Measurements from ENCODE around the gene EHF.

The EHF gene

GRCh38 chr11:34593085-34593484 lies 27.8 kb upstream of the EHF start:
- no peaks in the 10 kb centered on the region for H4K20me1 ChIP-seq (ENCODE audit: low read depth, low read length)
- no peaks in the 10 kb centered on the region for H3K79me2 ChIP-seq (ENCODE audit: insufficient read depth, low read length)
- no peaks in the 10 kb centered on the region for H3K36me3 ChIP-seq (ENCODE audit: low read length)
- no peak overlapping the region for H3K4me3 ChIP-seq (ENCODE audit: insufficient read depth, low read length, poor library complexity, severe bottlenecking)
- H3K27ac ChIP-seq (ENCODE audit: low read depth, low read length), result no peak overlapping the region
- no peaks in the 10 kb centered on the region for H3K27me3 ChIP-seq (ENCODE audit: low read length)
- no peaks in the 10 kb centered on the region for H3K9me2 ChIP-seq (replicated peaks; ENCODE audit: insufficient read depth, low read length)
- H2AFZ ChIP-seq (ENCODE audit: low read depth, low read length, severe bottlenecking), result no peak overlapping the region
- no peaks in the 10 kb centered on the region for H3F3A ChIP-seq (ENCODE audit: insufficient read depth)
- TF ChIP-seq CTCF (IDR thresholded peaks at IDR 0.05; ENCODE audit: insufficient read depth, low read length, poor library complexity, severe bottlenecking) (no peak), EZH2phosphoT487 (conservative IDR thresholded peaks at IDR 0.05; ENCODE audit: low read length) (no peak)
- no peaks in the 10 kb centered on the region for H3K9me3 ChIP-seq (ENCODE audit: insufficient read depth, low read length)
- no peak overlapping the region for H3K4me2 ChIP-seq (ENCODE audit: low read depth, low read length, poor library complexity, severe bottlenecking)
- no peak overlapping the region for H3K9ac ChIP-seq (ENCODE audit: low read length)

- Histone ChIP-seq H2AFZ (ENCODE audit: low read depth, low read length, severe bottlenecking) (no peak overlapping the region), H3K36me3 (ENCODE audit: low read length) (no peaks in the 10 kb centered on the region), H3K9ac (ENCODE audit: low read length) (no peak overlapping the region), H3K4me3 (ENCODE audit: insufficient read depth, low read length, poor library complexity, severe bottlenecking) (no peak overlapping the region), H4K20me1 (ENCODE audit: low read depth, low read length) (no peaks in the 10 kb centered on the region), H3K4me2 (ENCODE audit: low read depth, low read length, poor library complexity, severe bottlenecking) (no peak overlapping the region), H3K9me3 (ENCODE audit: insufficient read depth, low read length) (no peaks in the 10 kb centered on the region), H3K27ac (ENCODE audit: low read depth, low read length) (no peak overlapping the region), H3F3A (ENCODE audit: insufficient read depth) (no peaks in the 10 kb centered on the region), H3K79me2 (ENCODE audit: insufficient read depth, low read length) (no peaks in the 10 kb centered on the region), H3K9me2 (replicated peaks; ENCODE audit: insufficient read depth, low read length) (no peaks in the 10 kb centered on the region), H3K27me3 (ENCODE audit: low read length) (no peaks in the 10 kb centered on the region)
- TF ChIP-seq EZH2phosphoT487 (conservative IDR thresholded peaks at IDR 0.05; ENCODE audit: low read length), result no peak
Measured at GRCh38 chr11:34594603-34595002, 26.3 kb upstream of the EHF start.

GRCh38 chr11:34595391-34595790 lies 25.5 kb upstream of the EHF start:
- Histone ChIP-seq H3K4me2 (ENCODE audit: low read depth, low read length, poor library complexity, severe bottlenecking) (no peak overlapping the region), H3K9me2 (replicated peaks; ENCODE audit: insufficient read depth, low read length) (no peaks in the 10 kb centered on the region), H3K79me2 (ENCODE audit: insufficient read depth, low read length) (no peaks in the 10 kb centered on the region), H3K27me3 (ENCODE audit: low read length) (no peaks in the 10 kb centered on the region), H3K9ac (ENCODE audit: low read length) (no peak overlapping the region), H3K36me3 (ENCODE audit: low read length) (no peaks in the 10 kb centered on the region), H3K9me3 (ENCODE audit: insufficient read depth, low read length) (no peaks in the 10 kb centered on the region), H2AFZ (ENCODE audit: low read depth, low read length, severe bottlenecking) (no peak overlapping the region), H3K27ac (ENCODE audit: low read depth, low read length) (no peak overlapping the region), H3F3A (ENCODE audit: insufficient read depth) (no peaks in the 10 kb centered on the region), H4K20me1 (ENCODE audit: low read depth, low read length) (no peaks in the 10 kb centered on the region), H3K4me3 (ENCODE audit: insufficient read depth, low read length, poor library complexity, severe bottlenecking) (no peak overlapping the region)
- TF ChIP-seq EZH2phosphoT487 (conservative IDR thresholded peaks at IDR 0.05; ENCODE audit: low read length) (no peak), CTCF (IDR thresholded peaks at IDR 0.05; ENCODE audit: insufficient read depth, low read length, poor library complexity, severe bottlenecking) (no peak)

GRCh38 chr11:34595960-34596644 lies 24.8 kb upstream of the EHF start:
- H3F3A ChIP-seq (ENCODE audit: insufficient read depth), result no peaks in the 10 kb centered on the region
- H3K27me3 ChIP-seq (ENCODE audit: low read length), result no peaks in the 10 kb centered on the region
- no peak overlapping the region for H3K4me2 ChIP-seq (ENCODE audit: low read depth, low read length, poor library complexity, severe bottlenecking)
- H3K79me2 ChIP-seq (ENCODE audit: insufficient read depth, low read length), result no peaks in the 10 kb centered on the region
- H3K9me3 ChIP-seq (ENCODE audit: insufficient read depth, low read length), result no peaks in the 10 kb centered on the region
- H3K4me3 ChIP-seq (ENCODE audit: insufficient read depth, low read length, poor library complexity, severe bottlenecking), result no peak overlapping the region
- TF ChIP-seq CTCF (IDR thresholded peaks at IDR 0.05; ENCODE audit: insufficient read depth, low read length, poor library complexity, severe bottlenecking), result no peak
- no peak for TF ChIP-seq EZH2phosphoT487 (conservative IDR thresholded peaks at IDR 0.05; ENCODE audit: low read length)
- H2AFZ ChIP-seq (ENCODE audit: low read depth, low read length, severe bottlenecking), result no peak overlapping the region
- H3K36me3 ChIP-seq (ENCODE audit: low read length), result no peaks in the 10 kb centered on the region
- H3K9ac ChIP-seq (ENCODE audit: low read length), result no peak overlapping the region
- no peaks in the 10 kb centered on the region for H3K9me2 ChIP-seq (replicated peaks; ENCODE audit: insufficient read depth, low read length)
- H4K20me1 ChIP-seq (ENCODE audit: low read depth, low read length), result no peaks in the 10 kb centered on the region
- H3K27ac ChIP-seq (ENCODE audit: low read depth, low read length), result no peak overlapping the region
